Progenitor cell of endocrine pancreas (in vitro differentiated cells): ENCODE results near the gene TNFRSF1B. TPM values are rescaled to one million over a fixed set of nuclear protein-coding genes. Genes with fewer than 3 reads are reported as not detected.

Source experiments
- DNase-seq: peaks from one replicate; pipeline ENCODE4 v3.0.0; 2021; ENCODE audit warnings: low spot score; ENCODE audit not compliant: unreplicated experiment
- H3K27ac Mint-ChIP-seq: 2 replicates; pipeline ENCODE4 v1.8.0; 2021; ENCODE audit warnings: mild to moderate bottlenecking, moderate library complexity, mixed read lengths
- H3K27me3 Mint-ChIP-seq: 2 replicates; pipeline ENCODE4 v1.8.0; 2021; ENCODE audit warnings: mixed read lengths
- H3K36me3 Mint-ChIP-seq: 2 replicates; pipeline ENCODE4 v1.8.0; 2022; ENCODE audit warnings: mixed read lengths; ENCODE audit not compliant: insufficient read depth
- H3K4me1 Mint-ChIP-seq: 2 replicates; pipeline ENCODE4 v1.8.0; 2021; ENCODE audit warnings: low read depth, mixed read lengths
- H3K4me3 Mint-ChIP-seq: 2 replicates; pipeline ENCODE4 v1.8.0; 2021; ENCODE audit warnings: low read depth, mild to moderate bottlenecking, moderate library complexity, mixed read lengths
- H3K9me3 Mint-ChIP-seq: 2 replicates; pipeline ENCODE4 v1.8.0; 2021; ENCODE audit warnings: low read depth, mixed read lengths
- total RNA-seq: library from RNA; stranded (reverse); gene quantifications from 2 replicates; pipeline ENCODE4 v1.2.1, GENCODE V29; 2021
- TF ChIP-seq, protein P1 (sequence below): fragments of 200-600 bp; sonication (generic); IDR thresholded peaks from one replicate; pipeline ENCODE4 v1.5.0; 2021; ENCODE audit warnings: antibody characterized with exemption, mild to moderate bottlenecking; ENCODE audit not compliant: unreplicated experiment

TNFRSF1B gene
- total RNA-seq, 1 donor from 2014 or later: not detected

- no peaks in the 10 kb centered on the region for H3K9me3 Mint-ChIP-seq
- no peak overlapping the region for H3K4me3 Mint-ChIP-seq
- H3K36me3 Mint-ChIP-seq: no peaks in the 10 kb centered on the region
- H3K27me3 Mint-ChIP-seq: peaks cover 10% of the 10 kb centered on the region
- TF ChIP-seq, protein P1, sequence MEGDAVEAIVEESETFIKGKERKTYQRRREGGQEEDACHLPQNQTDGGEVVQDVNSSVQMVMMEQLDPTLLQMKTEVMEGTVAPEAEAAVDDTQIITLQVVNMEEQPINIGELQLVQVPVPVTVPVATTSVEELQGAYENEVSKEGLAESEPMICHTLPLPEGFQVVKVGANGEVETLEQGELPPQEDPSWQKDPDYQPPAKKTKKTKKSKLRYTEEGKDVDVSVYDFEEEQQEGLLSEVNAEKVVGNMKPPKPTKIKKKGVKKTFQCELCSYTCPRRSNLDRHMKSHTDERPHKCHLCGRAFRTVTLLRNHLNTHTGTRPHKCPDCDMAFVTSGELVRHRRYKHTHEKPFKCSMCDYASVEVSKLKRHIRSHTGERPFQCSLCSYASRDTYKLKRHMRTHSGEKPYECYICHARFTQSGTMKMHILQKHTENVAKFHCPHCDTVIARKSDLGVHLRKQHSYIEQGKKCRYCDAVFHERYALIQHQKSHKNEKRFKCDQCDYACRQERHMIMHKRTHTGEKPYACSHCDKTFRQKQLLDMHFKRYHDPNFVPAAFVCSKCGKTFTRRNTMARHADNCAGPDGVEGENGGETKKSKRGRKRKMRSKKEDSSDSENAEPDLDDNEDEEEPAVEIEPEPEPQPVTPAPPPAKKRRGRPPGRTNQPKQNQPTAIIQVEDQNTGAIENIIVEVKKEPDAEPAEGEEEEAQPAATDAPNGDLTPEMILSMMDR: no peak
- no peak overlapping the region for H3K27ac Mint-ChIP-seq
- H3K4me1 Mint-ChIP-seq: peaks cover 2% of the 10 kb centered on the region
- DNase-seq: no peak
These were observed 28.3 kb upstream of the TNFRSF1B start for GRCh38 chr1:12138196-12139168.

DNA sequence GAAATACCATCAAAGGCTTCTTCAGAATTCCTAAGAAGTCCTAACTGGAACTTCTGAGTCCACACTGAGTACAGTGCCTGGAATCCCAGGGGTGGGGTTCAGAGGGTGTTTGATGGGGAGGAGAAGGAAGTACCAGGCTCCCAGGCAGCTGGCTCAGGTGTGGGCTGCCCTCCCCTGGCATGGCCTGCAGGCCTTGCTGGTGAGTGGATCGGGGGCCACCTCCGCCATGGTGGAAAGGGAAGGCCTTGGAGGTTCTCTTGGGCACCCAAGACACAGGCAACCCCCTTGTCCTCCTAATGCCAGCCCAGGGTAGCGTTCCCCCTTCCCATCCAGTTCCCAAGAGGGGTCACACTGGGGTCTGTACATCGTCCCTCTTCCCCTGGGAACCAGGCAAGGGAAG lies 26.8 kb upstream of the TNFRSF1B start:
- Mint-ChIP-seq H3K4me1 (peaks cover 2% of the 10 kb centered on the region), H3K9me3 (no peaks in the 10 kb centered on the region), H3K4me3 (no peak overlapping the region), H3K36me3 (no peaks in the 10 kb centered on the region), H3K27me3 (peaks cover 14% of the 10 kb centered on the region), H3K27ac (no peak overlapping the region)
- no peak for DNase-seq
- TF ChIP-seq, protein P1: no peak

DNA sequence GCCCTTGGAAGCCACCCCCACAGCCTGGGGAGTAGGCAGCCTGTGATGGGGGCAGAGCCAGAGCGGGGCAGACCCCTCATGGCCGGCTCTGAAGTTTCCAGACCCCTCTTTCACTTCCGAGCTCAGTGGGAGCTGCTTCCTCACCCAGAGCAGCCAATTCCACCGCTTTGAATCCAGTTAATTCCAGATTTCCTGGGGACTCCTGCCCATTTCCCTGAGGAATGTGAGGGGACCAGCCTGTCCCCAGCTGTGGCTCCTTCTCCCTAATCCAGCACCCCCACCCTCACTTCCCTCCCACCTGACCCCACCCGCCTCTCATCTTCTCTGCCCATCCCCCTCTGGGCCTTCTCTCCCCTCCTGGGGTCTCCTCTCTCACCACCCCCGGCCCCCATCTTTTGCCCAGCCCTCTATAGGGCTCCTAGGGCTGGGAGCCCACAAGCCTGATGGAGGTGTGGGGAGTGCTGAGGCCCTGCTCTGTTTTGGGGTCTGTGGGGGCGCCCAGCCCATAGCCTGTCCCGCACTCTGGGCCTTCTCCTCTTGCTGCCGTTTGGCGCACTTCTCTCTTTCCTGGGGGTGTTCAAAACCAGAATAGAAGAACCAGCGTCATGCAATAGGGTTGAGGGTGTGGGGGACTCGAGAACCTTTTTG lies 26.2 kb upstream of the TNFRSF1B start:
- peaks cover 2% of the 10 kb centered on the region for H3K4me1 Mint-ChIP-seq
- DNase-seq: no peak
- H3K9me3 Mint-ChIP-seq: no peaks in the 10 kb centered on the region
- no peak overlapping the region for H3K4me3 Mint-ChIP-seq
- TF ChIP-seq, protein P1: no peak
- H3K27ac Mint-ChIP-seq: no peak overlapping the region
- H3K36me3 Mint-ChIP-seq: no peaks in the 10 kb centered on the region
- H3K27me3 Mint-ChIP-seq: peaks cover 14% of the 10 kb centered on the region

DNA sequence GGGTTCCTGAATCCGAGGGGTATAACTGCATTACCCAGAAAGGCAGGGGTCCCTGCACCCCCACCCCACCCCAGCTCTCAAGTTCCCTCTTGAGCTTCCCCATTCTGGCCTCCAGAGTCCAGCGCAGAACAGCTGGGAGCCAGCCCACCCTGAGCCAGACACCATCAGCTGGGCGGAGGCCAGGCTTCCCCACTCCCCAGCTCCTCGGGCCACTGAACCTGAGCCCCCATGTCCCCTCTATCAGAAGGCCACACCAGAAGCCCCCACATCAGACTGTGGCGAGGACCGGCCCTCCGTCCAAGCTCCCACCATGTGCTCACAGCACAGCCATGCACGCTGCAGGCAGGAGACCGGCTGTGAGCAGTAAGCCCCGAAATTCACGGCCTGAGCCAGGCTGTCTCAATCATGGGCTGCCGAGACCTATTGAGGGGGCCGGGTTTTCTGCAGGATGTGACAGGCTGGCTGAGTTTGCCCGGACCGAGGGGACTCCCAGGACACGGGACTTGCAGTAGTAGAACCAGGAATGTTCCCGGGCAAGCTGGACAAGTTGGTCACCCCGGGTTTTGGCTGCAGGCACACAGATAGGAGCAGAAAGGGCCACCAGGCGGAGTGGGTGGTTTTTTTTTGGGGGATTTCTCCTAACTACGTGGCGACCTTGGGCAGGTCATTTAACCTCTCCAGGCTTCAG lies 25.5 kb upstream of the TNFRSF1B start:
- Mint-ChIP-seq H3K4me1 (peaks cover 2% of the 10 kb centered on the region), H3K9me3 (no peaks in the 10 kb centered on the region), H3K36me3 (no peaks in the 10 kb centered on the region), H3K27me3 (peaks cover 14% of the 10 kb centered on the region), H3K4me3 (no peak overlapping the region), H3K27ac (no peak overlapping the region)
- TF ChIP-seq, protein P1: no peak
- no peak for DNase-seq
